NT2/D1 (cell line): Measurements from ENCODE around the gene SLC24A3.

Source experiments
- DNase-seq: peaks from one replicate; pipeline ENCODE4 v3.0.0-alpha.2; 2011; ENCODE audit warnings: low read depth, low spot score
- H3K27me3 ChIP-seq: 2 replicates; pipeline ENCODE4 v1.6.0; 2011; ENCODE audit warnings: mild to moderate bottlenecking; ENCODE audit not compliant: insufficient read length, insufficient read depth
- H3K36me3 ChIP-seq: 2 replicates; pipeline ENCODE4 v1.6.1; 2011; ENCODE audit warnings: mild to moderate bottlenecking, low read length, mixed read lengths; ENCODE audit not compliant: insufficient read depth, insufficient read length
- H3K4me1 ChIP-seq: 2 replicates; pipeline ENCODE4 v1.5.1; 2011; ENCODE audit not compliant: insufficient read depth, insufficient read length
- H3K4me3 ChIP-seq: 2 replicates; pipeline ENCODE4 v1.5.1; 2011; ENCODE audit warnings: low read depth; ENCODE audit not compliant: insufficient read length
- H3K9ac ChIP-seq: 2 replicates; pipeline ENCODE4 v1.6.0; 2011; ENCODE audit warnings: low read depth; ENCODE audit not compliant: insufficient read length
- H3K9me3 ChIP-seq: 2 replicates; pipeline ENCODE4 v1.5.1; 2011; ENCODE audit warnings: mild to moderate bottlenecking, low read length; ENCODE audit not compliant: insufficient read depth
- SUZ12 ChIP-seq: IDR thresholded peaks from 2 replicates; pipeline ENCODE4 v1.6.1; 2011; ENCODE audit not compliant: insufficient read length, insufficient read depth; ENCODE audit errors: extremely low read depth
- YY1 ChIP-seq: IDR thresholded peaks from 2 replicates; pipeline ENCODE4 v1.6.1; 2011; ENCODE audit not compliant: insufficient read length, insufficient read depth
- ZNF274 ChIP-seq: IDR thresholded peaks from 2 replicates; pipeline ENCODE4 v1.6.1; 2011; ENCODE audit warnings: mild to moderate bottlenecking, low read depth, low read length

The SLC24A3 gene

GRCh38 chr20:19720991-19721390 is 508.5 kb downstream of the SLC24A3 start:
- no peak for DNase-seq
- Histone ChIP-seq H3K9me3 (0 out of 2 replicates have a peak, but pooled peaks cover 8% of the 10 kb centered on the region), H3K4me1 (no peaks in the 10 kb centered on the region), H3K36me3 (no peaks in the 10 kb centered on the region), H3K9ac (no peak overlapping the region), H3K4me3 (no peak overlapping the region), H3K27me3 (no peaks in the 10 kb centered on the region)
- TF ChIP-seq SUZ12 (no peak), ZNF274 (no peak), YY1 (no peak)

- Histone ChIP-seq H3K4me1 (no peaks in the 10 kb centered on the region), H3K36me3 (no peaks in the 10 kb centered on the region), H3K9me3 (no peaks in the 10 kb centered on the region), H3K4me3 (no peak overlapping the region), H3K27me3 (no peaks in the 10 kb centered on the region), H3K9ac (no peak overlapping the region)
- TF ChIP-seq SUZ12 (no peak), ZNF274 (no peak), YY1 (no peak)
- no peak for DNase-seq
These were observed 510.6 kb downstream of the SLC24A3 start for GRCh38 chr20:19723051-19723450.

- no peaks in the 10 kb centered on the region for H3K4me1 ChIP-seq
- TF ChIP-seq ZNF274, result no peak
- no peak for TF ChIP-seq YY1
- no peaks in the 10 kb centered on the region for H3K9me3 ChIP-seq
These were observed 511.5 kb downstream of the SLC24A3 start for GRCh38 chr20:19723813-19724430.

GRCh38 chr20:19725373-19725772 is 512.9 kb downstream of the SLC24A3 start:
- H3K4me1 ChIP-seq, result no peaks in the 10 kb centered on the region
- TF ChIP-seq YY1 (no peak), SUZ12 (no peak), ZNF274 (no peak)
- no peaks in the 10 kb centered on the region for H3K36me3 ChIP-seq
- DNase-seq, result no peak
- H3K27me3 ChIP-seq, result no peaks in the 10 kb centered on the region
- H3K9ac ChIP-seq, result no peak overlapping the region
- H3K9me3 ChIP-seq, result no peaks in the 10 kb centered on the region
- H3K4me3 ChIP-seq, result no peak overlapping the region

More at GRCh38 chr20:19723813-19724430, 511.5 kb downstream of the SLC24A3 start:
- Histone ChIP-seq H3K4me3 (no peak overlapping the region), H3K36me3 (no peaks in the 10 kb centered on the region), H3K9ac (no peak overlapping the region), H3K27me3 (no peaks in the 10 kb centered on the region)
- no peak for DNase-seq

GRCh38 chr20:19725814-19726525 is 513.5 kb downstream of the SLC24A3 start:
- no peaks in the 10 kb centered on the region for H3K36me3 ChIP-seq
- DNase-seq, result no peak
- H3K4me3 ChIP-seq, result no peak overlapping the region
- H3K9me3 ChIP-seq, result no peaks in the 10 kb centered on the region
- no peak overlapping the region for H3K9ac ChIP-seq
- H3K4me1 ChIP-seq, result no peaks in the 10 kb centered on the region
- no peak for TF ChIP-seq YY1
- H3K27me3 ChIP-seq, result no peaks in the 10 kb centered on the region

GRCh38 chr20:19727251-19727847 is 514.9 kb downstream of the SLC24A3 start:
- Histone ChIP-seq H3K9me3 (no peaks in the 10 kb centered on the region), H3K4me1 (no peaks in the 10 kb centered on the region), H3K27me3 (no peaks in the 10 kb centered on the region), H3K4me3 (no peak overlapping the region), H3K9ac (no peak overlapping the region), H3K36me3 (no peaks in the 10 kb centered on the region)
- TF ChIP-seq ZNF274 (no peak), SUZ12 (no peak), YY1 (no peak)
- DNase-seq, result no peak

- Histone ChIP-seq H3K36me3 (no peaks in the 10 kb centered on the region), H3K9ac (no peak overlapping the region), H3K27me3 (no peaks in the 10 kb centered on the region), H3K9me3 (no peaks in the 10 kb centered on the region), H3K4me1 (no peaks in the 10 kb centered on the region), H3K4me3 (no peak overlapping the region)
- DNase-seq, result no peak
- TF ChIP-seq SUZ12 (no peak), YY1 (no peak), ZNF274 (no peak)
These were observed 517.2 kb downstream of the SLC24A3 start for GRCh38 chr20:19729672-19730071.
